H9 (cell line): ENCODE results near the gene ETV4. TPM values are rescaled to one million over a fixed set of nuclear protein-coding genes. Genes with fewer than 3 reads are reported as not detected.

ENCODE experiments used
- DNase-seq: peaks from one replicate; pipeline ENCODE4 v3.0.0-alpha.2; 2017
- H2AFZ ChIP-seq: one replicate; pipeline ENCODE4 v1.6.1; 2013; ENCODE audit warnings: mild to moderate bottlenecking, low read length, control low read depth, moderate library complexity
- H2AK5ac ChIP-seq: 2 replicates; pipeline ENCODE4 v1.6.1; 2013; ENCODE audit warnings: low read length, control low read depth, mixed read lengths; ENCODE audit not compliant: insufficient read length
- H2BK120ac ChIP-seq: one replicate; pipeline ENCODE4 v1.6.1; 2013; ENCODE audit warnings: low read depth, mild to moderate bottlenecking, low read length, control low read depth, inconsistent platforms; ENCODE audit not compliant: poor library complexity, severe bottlenecking
- H2BK12ac ChIP-seq: 2 replicates; pipeline ENCODE4 v1.6.1; 2013; ENCODE audit warnings: low read length, control low read depth, mixed read lengths, low read depth; ENCODE audit not compliant: insufficient read length
- H2BK15ac ChIP-seq: 2 replicates; pipeline ENCODE4 v1.6.1; 2013; ENCODE audit warnings: low read depth, low read length, control low read depth
- H2BK20ac ChIP-seq: one replicate; pipeline ENCODE4 v1.6.1; 2013; ENCODE audit warnings: low read depth, mild to moderate bottlenecking, low read length, control low read depth, inconsistent platforms; ENCODE audit not compliant: poor library complexity, severe bottlenecking
- H2BK5ac ChIP-seq: 2 replicates; pipeline ENCODE4 v1.6.1; 2013; ENCODE audit warnings: low read length, control low read depth, mixed read lengths; ENCODE audit not compliant: insufficient read length
- H3K14ac ChIP-seq: 2 replicates; pipeline ENCODE4 v1.6.1; 2013; ENCODE audit warnings: low read length, control low read depth; ENCODE audit not compliant: insufficient read depth
- H3K18ac ChIP-seq: 2 replicates; pipeline ENCODE4 v1.6.1; 2013; ENCODE audit warnings: low read depth, mild to moderate bottlenecking, mixed read lengths, low read length, control low read depth; ENCODE audit not compliant: insufficient read length
- H3K23ac ChIP-seq: 2 replicates; pipeline ENCODE4 v1.6.1; 2013; ENCODE audit warnings: low read length, control low read depth, mixed read lengths, low read depth; ENCODE audit not compliant: insufficient read length
- H3K23me2 ChIP-seq: 2 replicates; pipeline ENCODE4 v1.6.1; 2013; ENCODE audit warnings: low read depth, mild to moderate bottlenecking, mixed read lengths, low read length, control low read depth; ENCODE audit not compliant: insufficient read length, poor library complexity, severe bottlenecking
- H3K27ac ChIP-seq: 2 replicates; pipeline ENCODE4 v1.5.1; 2013; ENCODE audit warnings: low read length, control low read depth, mixed read lengths, low read depth; ENCODE audit not compliant: insufficient read length
- H3K27me3 ChIP-seq: 2 replicates; pipeline ENCODE4 v1.6.1; 2013; ENCODE audit warnings: low read length, control low read depth, inconsistent platforms; ENCODE audit not compliant: insufficient read depth
- H3K4ac ChIP-seq: 2 replicates; pipeline ENCODE4 v1.6.1; 2013; ENCODE audit warnings: low read depth, mild to moderate bottlenecking, control low read depth, inconsistent platforms, low read length, moderate library complexity
- H3K4me1 ChIP-seq: 2 replicates; pipeline ENCODE4 v1.6.1; 2013; ENCODE audit warnings: low read length, control low read depth, inconsistent platforms; ENCODE audit not compliant: insufficient read depth
- H3K4me2 ChIP-seq: 2 replicates; pipeline ENCODE4 v1.6.1; 2013; ENCODE audit warnings: low read length, control low read depth, mixed read lengths; ENCODE audit not compliant: insufficient read length, insufficient read depth
- H3K56ac ChIP-seq: 2 replicates; pipeline ENCODE4 v1.6.1; 2013; ENCODE audit warnings: low read depth, mild to moderate bottlenecking, mixed read lengths, low read length, control low read depth; ENCODE audit not compliant: insufficient read length
- H3K79me1 ChIP-seq: 2 replicates; pipeline ENCODE4 v1.6.1; 2013; ENCODE audit warnings: low read depth, mild to moderate bottlenecking, moderate library complexity, low read length, control low read depth, inconsistent platforms; ENCODE audit not compliant: insufficient read depth, poor library complexity, severe bottlenecking
- H3K79me2 ChIP-seq: 2 replicates; pipeline ENCODE4 v1.6.1; 2013; ENCODE audit warnings: low read length, control low read depth, inconsistent platforms; ENCODE audit not compliant: insufficient read depth
- H3K9ac ChIP-seq: 2 replicates; pipeline ENCODE4 v1.6.1; 2013; ENCODE audit warnings: low read length, control low read depth, mixed read lengths; ENCODE audit not compliant: insufficient read length; ENCODE audit errors: extremely low read depth
- H3K9me3 ChIP-seq: one replicate; pipeline ENCODE4 v1.6.1; 2013; ENCODE audit warnings: low read depth, low read length, inconsistent platforms; ENCODE audit not compliant: control insufficient read depth
- H3T11ph ChIP-seq: one replicate; pipeline ENCODE4 v1.6.1; 2013; ENCODE audit warnings: mild to moderate bottlenecking, low read length, control low read depth, inconsistent platforms
- H4K20me1 ChIP-seq: one replicate; pipeline ENCODE4 v1.6.1; 2013; ENCODE audit not compliant: control insufficient read depth, insufficient read length, insufficient read depth
- H4K5ac ChIP-seq: 2 replicates; pipeline ENCODE4 v1.6.1; 2013; ENCODE audit warnings: low read depth, mild to moderate bottlenecking, mixed read lengths, low read length, control low read depth; ENCODE audit not compliant: insufficient read length
- H4K8ac ChIP-seq: replicated peaks from 2 replicates; pipeline ENCODE4 v1.6.1; 2013; ENCODE audit warnings: low read length, control low read depth, mixed read lengths, low read depth; ENCODE audit not compliant: insufficient read length
- H4K91ac ChIP-seq: 2 replicates; pipeline ENCODE4 v1.6.1; 2013; ENCODE audit warnings: low read depth, mild to moderate bottlenecking, moderate library complexity, mixed read lengths, low read length, control low read depth; ENCODE audit not compliant: insufficient read length
- H3K27ac Mint-ChIP-seq, 3 experiments: 2 replicates in 2 of 3; 3 replicates in 1 of 3; pipeline ENCODE4 v1.8.0; 2020 to 2021; ENCODE audit warnings: mixed read lengths in 3 of 3, mild to moderate bottlenecking in 1 of 3, moderate library complexity in 1 of 3
- H3K27me3 Mint-ChIP-seq: 2 replicates; pipeline ENCODE4 v1.8.0; 2021; ENCODE audit warnings: low read depth, mild to moderate bottlenecking, moderate library complexity, mixed read lengths
- H3K36me3 Mint-ChIP-seq, 3 experiments: 2 replicates in 2 of 3; 3 replicates in 1 of 3; pipeline ENCODE4 v1.8.0; 2020 to 2021; ENCODE audit warnings: low read depth in 3 of 3, mixed read lengths in 3 of 3; ENCODE audit not compliant: insufficient read depth in 1 of 3
- H3K4me1 Mint-ChIP-seq, 2 experiments: 2 replicates each; pipeline ENCODE4 v1.8.0; 2020; ENCODE audit warnings: mixed read lengths in 2 of 2
- H3K4me3 Mint-ChIP-seq, 2 experiments: 2 replicates in 1 of 2; 3 replicates in 1 of 2; pipeline ENCODE4 v1.8.0; 2020 to 2021; ENCODE audit warnings: mild to moderate bottlenecking in 2 of 2, mixed read lengths in 2 of 2, moderate library complexity in 1 of 2
- H3K9me3 Mint-ChIP-seq, 2 experiments: 2 replicates in 1 of 2; 3 replicates in 1 of 2; pipeline ENCODE4 v1.8.0; 2020; ENCODE audit warnings: mild to moderate bottlenecking in 2 of 2, mixed read lengths in 2 of 2, moderate library complexity in 1 of 2
- CTCF ChIP-seq: fragments of 200-600 bp; sonication (generic); conservative IDR thresholded peaks from 3 replicates; pipeline ENCODE4 v1.8.0; 2021; ENCODE audit warnings: antibody characterized with exemption, mild to moderate bottlenecking
- total RNA-seq: library from RNA; stranded (reverse); gene quantifications from 2 replicates; pipeline ENCODE4 v1.2.1, GENCODE V29; 2021

Gene ETV4
- total RNA-seq, 1 experiment from 2014 or later: 74.4 TPM

GRCh38 chr17:43547659-43548256, 1.6 kb upstream of the ETV4 start:
- no peak for TF ChIP-seq CTCF
- Histone ChIP-seq H2BK120ac (no peak overlapping the region), H3T11ph (no peak overlapping the region), H3K4me1 (peaks cover 14% of the 10 kb centered on the region; the same call in 1 of the 2 replicates), H4K8ac (no peak overlapping the region), H3K4ac (no peak overlapping the region), H4K20me1 (no peaks in the 10 kb centered on the region), H2BK15ac (no peak overlapping the region), H3K9me3 (no peaks in the 10 kb centered on the region), H2AFZ (no peak overlapping the region), H3K27ac (no peak overlapping the region), H3K27me3 (no peaks in the 10 kb centered on the region), H3K18ac (no peak overlapping the region), H3K79me2 (peaks cover 6% of the 10 kb centered on the region; the same call in 1 of the 2 replicates), H4K5ac (no peak overlapping the region), H3K14ac (no peak overlapping the region), H3K23ac (no peak overlapping the region), H3K4me2 (no peak overlapping the region), H3K23me2 (peaks cover 16% of the 10 kb centered on the region), H2AK5ac (no peak overlapping the region), H2BK5ac (no peak overlapping the region), H3K79me1 (no peaks in the 10 kb centered on the region), H3K9ac (no peak overlapping the region), H2BK12ac (no peak overlapping the region), H3K56ac (no peak overlapping the region), H2BK20ac (no peak overlapping the region), H4K91ac (no peak overlapping the region)
- peaks cover 43% of the 10 kb centered on the region for H3K27me3 Mint-ChIP-seq
- H3K36me3 Mint-ChIP-seq: peaks cover 0 to 3% (median 0%) of the 10 kb centered on the region in 3 experiments; a peak in 3 of 7 replicates
- H3K9me3 Mint-ChIP-seq: peaks cover 0 to 3% of the 10 kb centered on the region in 2 experiments; a peak in 3 of 5 replicates
- peak overlapping the region in 1 of 2 experiments; percentile 99; a peak in 2 of 5 replicates for H3K4me3 Mint-ChIP-seq
- no peak overlapping the region; a peak in 1 of 7 replicates for H3K27ac Mint-ChIP-seq
- H3K4me1 Mint-ChIP-seq: peaks cover 50 to 53% of the 10 kb centered on the region in 2 experiments
- no peak for DNase-seq
